T1000 (cell line): ENCODE results near the gene VSTM1.
"Not testable (repeated sequence)": the region's sequence is repeated elsewhere in the genome, so short reads cannot be mapped to it uniquely, and the experiment has no call there.

Experiments
- DNase-seq: peaks from one replicate; lab custom pipeline; 2025; ENCODE audit warnings: mixed read lengths; lab: John Stamatoyannopoulos, UW

The VSTM1 gene

GRCh38 chr19:54063350-54064116, at the start of gene VSTM1:
Gene VSTM1, minus strand, starts transcription at chr19:54063897. Its CDS starts 120 bp downstream, at chr19:54063777.
- DNase-seq = no peak

GRCh38 chr19:54109651-54110050, 46.0 kb upstream of the VSTM1 start:
- DNase-seq = no peak

GRCh38 chr19:54108496-54108895, 44.8 kb upstream of the VSTM1 start:
- no peak for DNase-seq

- DNase-seq = no peak
Observed at GRCh38 chr19:54107876-54108490, 44.3 kb upstream of the VSTM1 start.

GRCh38 chr19:54106716-54107115, 43.0 kb upstream of the VSTM1 start:
- no peak for DNase-seq

- no peak for DNase-seq
Observed at GRCh38 chr19:54105796-54106195, 42.1 kb upstream of the VSTM1 start.

- no peak for DNase-seq
Observed at GRCh38 chr19:54104998-54105715, 41.5 kb upstream of the VSTM1 start.

GRCh38 chr19:54102421-54103169, 38.9 kb upstream of the VSTM1 start, which contains the start of gene NDUFA3:
Gene NDUFA3, plus strand, starts transcription at chr19:54102855. Its CDS starts 24 bp downstream, at chr19:54102879.
- peak; percentile 97 for DNase-seq

GRCh38 chr19:54100561-54100960, 36.9 kb upstream of the VSTM1 start, which contains the start of gene OSCAR:
Gene OSCAR, minus strand, starts transcription at chr19:54100803. Its CDS starts 11 bp downstream, at chr19:54100792.
- DNase-seq = no peak

GRCh38 chr19:54099903-54100255, 36.2 kb upstream of the VSTM1 start:
- not testable (repeated sequence) for DNase-seq

GRCh38 chr19:54099190-54099902, 35.6 kb upstream of the VSTM1 start:
- DNase-seq = no peak

GRCh38 chr19:54096617-54097106, 33.0 kb upstream of the VSTM1 start:
- DNase-seq = no peak

- not testable (repeated sequence) for DNase-seq
Observed at GRCh38 chr19:54095859-54096616, 32.3 kb upstream of the VSTM1 start.

GRCh38 chr19:54095136-54095858, 31.6 kb upstream of the VSTM1 start:
- no peak for DNase-seq

GRCh38 chr19:54094426-54095000, 30.8 kb upstream of the VSTM1 start:
- DNase-seq = no peak

GRCh38 chr19:54084410-54084809, 20.7 kb upstream of the VSTM1 start:
- no peak for DNase-seq

GRCh38 chr19:54081032-54081431, 17.3 kb upstream of the VSTM1 start, which contains the start of gene TARM1:
Gene TARM1, minus strand, starts transcription at chr19:54081365. Its CDS starts 25 bp downstream, at chr19:54081340.
- no peak for DNase-seq

GRCh38 chr19:54077334-54077733, 13.6 kb upstream of the VSTM1 start:
- no peak for DNase-seq

- no peak for DNase-seq
Observed at GRCh38 chr19:54074851-54075250, 11.2 kb upstream of the VSTM1 start.
